ENCODE results near the gene MYOM1. TPM values are rescaled to one million over a fixed set of nuclear protein-coding genes. Genes with fewer than 3 reads are reported as not detected.
A peak's percentile ranks its signal among the peaks of the same experiment; 100 is the strongest.

Gene MYOM1
- polyA plus RNA-seq, 1 donor from 2014 or later, result 2.4 TPM

DNA sequence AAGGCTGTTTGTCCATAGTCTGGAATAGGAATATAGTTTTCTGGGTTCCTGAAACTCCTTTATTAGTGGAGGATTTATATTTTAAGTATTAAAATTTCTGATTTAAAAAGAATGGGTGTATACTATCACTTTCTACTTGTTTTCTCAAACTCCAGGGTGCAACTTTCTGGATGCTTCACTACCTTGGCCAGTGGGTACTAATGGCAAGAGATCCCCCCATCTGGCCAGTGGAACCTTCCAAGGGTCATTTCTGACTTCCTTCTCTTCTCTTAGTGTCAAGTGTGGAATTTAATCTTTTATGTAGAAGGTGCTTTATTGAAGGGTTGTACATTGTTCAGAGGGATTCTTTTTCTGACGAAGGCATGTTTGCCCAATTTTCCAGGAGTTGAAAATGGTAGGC, 120.4 kb downstream of the MYOM1 start:
- no peaks in the 10 kb centered on the region for H3K27me3 Mint-ChIP-seq
- no peaks in the 10 kb centered on the region for H3K9me3 Mint-ChIP-seq
- H3K36me3 Mint-ChIP-seq, result no peaks in the 10 kb centered on the region
- H3K4me3 Mint-ChIP-seq, result no peak overlapping the region
- no peaks in the 10 kb centered on the region for H3K4me1 Mint-ChIP-seq
- no peak overlapping the region for H3K27ac Mint-ChIP-seq

GRCh38 chr18:3097082-3097481, 122.7 kb downstream of the MYOM1 start:
- Mint-ChIP-seq H3K4me3 (no peak overlapping the region), H3K4me1 (no peaks in the 10 kb centered on the region), H3K27ac (no peak overlapping the region), H3K9me3 (no peaks in the 10 kb centered on the region), H3K36me3 (peaks cover 3% of the 10 kb centered on the region), H3K27me3 (no peaks in the 10 kb centered on the region)

GRCh38 chr18:3095921-3096320, 123.8 kb downstream of the MYOM1 start:
- H3K9me3 Mint-ChIP-seq, result no peaks in the 10 kb centered on the region
- no peak overlapping the region for H3K27ac Mint-ChIP-seq
- no peaks in the 10 kb centered on the region for H3K4me1 Mint-ChIP-seq
- no peaks in the 10 kb centered on the region for H3K27me3 Mint-ChIP-seq
- no peak overlapping the region for H3K4me3 Mint-ChIP-seq
- H3K36me3 Mint-ChIP-seq, result peaks cover 3% of the 10 kb centered on the region

GRCh38 chr18:3094338-3094684, 125.5 kb downstream of the MYOM1 start:
- peaks cover 3% of the 10 kb centered on the region for H3K36me3 Mint-ChIP-seq
- H3K4me1 Mint-ChIP-seq, result no peaks in the 10 kb centered on the region
- no peaks in the 10 kb centered on the region for H3K27me3 Mint-ChIP-seq
- H3K4me3 Mint-ChIP-seq, result no peak overlapping the region
- no peak overlapping the region for H3K27ac Mint-ChIP-seq
- no peaks in the 10 kb centered on the region for H3K9me3 Mint-ChIP-seq

DNA sequence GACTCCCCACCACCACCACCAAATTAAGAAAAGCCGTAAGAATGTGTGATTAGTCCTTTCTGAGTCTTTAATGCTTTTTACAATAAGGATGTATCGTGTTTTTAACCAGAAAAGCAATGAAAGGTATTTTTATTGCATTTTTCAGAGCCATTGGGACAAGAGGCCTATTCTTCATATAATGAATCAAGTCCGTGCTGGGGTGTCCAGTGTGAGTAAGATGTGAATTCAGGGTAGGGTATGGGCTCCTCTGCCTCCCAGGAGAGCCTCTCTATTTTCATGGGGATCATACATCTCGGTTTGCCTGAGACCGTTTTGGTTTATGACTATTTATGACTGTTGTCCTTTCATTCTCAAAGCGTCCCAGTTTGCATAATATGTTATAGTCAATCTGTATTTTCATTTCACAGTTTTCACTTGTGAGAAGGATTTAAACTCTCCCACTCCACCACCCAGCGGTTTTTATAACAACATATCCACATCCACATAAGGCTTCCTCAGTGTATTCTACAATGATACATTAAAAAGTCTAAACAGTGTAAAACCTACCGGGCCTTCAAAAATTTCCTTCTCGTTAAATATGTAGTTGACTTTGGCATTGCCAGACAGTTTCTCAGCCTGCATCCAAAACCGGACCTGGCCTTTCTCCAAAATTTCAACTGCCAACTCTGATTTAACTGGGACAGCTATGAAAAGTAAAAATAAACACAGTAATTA, 126.0 kb downstream of the MYOM1 start:
- no peaks in the 10 kb centered on the region for H3K4me1 Mint-ChIP-seq
- no peak overlapping the region for H3K27ac Mint-ChIP-seq
- H3K27me3 Mint-ChIP-seq, result no peaks in the 10 kb centered on the region
- no peaks in the 10 kb centered on the region for H3K9me3 Mint-ChIP-seq
- peaks cover 3% of the 10 kb centered on the region for H3K36me3 Mint-ChIP-seq
- peak overlapping the region in 1 of 4 donors; percentile 5 for H3K4me3 Mint-ChIP-seq

DNA sequence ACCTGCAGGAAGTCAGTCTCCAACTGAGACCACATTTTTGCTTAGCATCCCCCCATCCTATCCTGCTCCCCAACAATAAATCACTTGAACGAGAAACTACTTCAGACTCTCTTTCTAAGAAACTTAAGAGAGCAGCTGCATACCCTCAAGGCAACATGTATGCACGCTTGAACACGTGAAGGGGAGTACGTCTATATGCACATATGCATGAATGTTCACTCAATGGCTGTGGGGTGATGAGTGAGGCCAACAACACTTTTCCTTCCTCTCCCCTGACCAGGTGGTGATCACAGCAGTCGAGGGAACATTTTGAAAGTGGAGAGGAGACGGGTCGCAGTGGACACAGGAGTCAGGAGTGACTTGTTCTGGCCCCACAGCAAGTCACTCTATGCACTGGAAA, 127.0 kb downstream of the MYOM1 start:
- Mint-ChIP-seq H3K27ac (no peak overlapping the region), H3K4me1 (no peaks in the 10 kb centered on the region)

DNA sequence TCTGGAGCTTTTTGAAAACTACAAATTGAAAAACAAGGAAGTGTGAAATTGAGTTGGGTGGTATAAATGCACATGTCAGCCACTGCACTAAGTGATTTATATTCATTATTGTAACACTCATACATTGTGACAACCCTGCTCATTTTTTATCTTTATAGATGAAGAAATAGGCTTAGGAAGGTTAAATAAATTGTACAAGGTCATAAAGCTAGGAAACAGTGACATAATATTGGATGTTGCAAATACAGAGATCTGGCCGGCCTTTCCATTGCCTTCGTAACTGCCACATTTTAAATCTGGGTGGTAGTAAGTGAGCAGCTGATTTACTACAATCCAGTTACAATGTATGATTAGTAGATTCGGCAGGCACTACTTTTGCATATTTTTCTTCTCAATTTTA, 130.2 kb downstream of the MYOM1 start:
- Mint-ChIP-seq H3K9me3 (no peaks in the 10 kb centered on the region), H3K4me3 (no peak overlapping the region), H3K27me3 (no peaks in the 10 kb centered on the region), H3K36me3 (peaks cover 3% of the 10 kb centered on the region), H3K27ac (no peak overlapping the region), H3K4me1 (no peaks in the 10 kb centered on the region)

More for the DNA sequence above, 127.0 kb downstream of the MYOM1 start:
- Mint-ChIP-seq H3K27me3 (no peaks in the 10 kb centered on the region), H3K4me3 (no peak overlapping the region), H3K36me3 (peaks cover 3% of the 10 kb centered on the region), H3K9me3 (no peaks in the 10 kb centered on the region)

DNA sequence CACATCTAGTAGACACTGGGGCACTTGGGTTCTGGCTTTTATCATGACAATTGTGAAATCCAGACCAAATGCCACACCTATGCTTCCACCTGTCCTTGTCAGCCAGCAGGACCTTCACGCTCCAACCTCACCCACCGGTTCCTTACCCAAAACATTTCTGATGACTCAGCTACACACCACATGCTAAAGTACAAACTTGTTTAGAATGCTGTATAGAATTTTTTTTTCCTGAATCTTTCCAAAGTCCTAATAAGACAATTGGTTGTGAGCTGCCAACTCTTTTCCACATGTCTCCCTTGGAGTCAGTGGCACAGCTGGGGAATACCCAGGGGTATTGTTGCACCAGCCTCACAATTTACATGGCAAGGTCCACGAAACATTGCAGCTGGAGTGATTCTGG, 131.3 kb downstream of the MYOM1 start:
- H3K36me3 Mint-ChIP-seq, result peaks cover 3% of the 10 kb centered on the region
- H3K27ac Mint-ChIP-seq, result no peak overlapping the region
- no peak overlapping the region for H3K4me3 Mint-ChIP-seq
- no peaks in the 10 kb centered on the region for H3K4me1 Mint-ChIP-seq
- H3K27me3 Mint-ChIP-seq, result no peaks in the 10 kb centered on the region
- no peaks in the 10 kb centered on the region for H3K9me3 Mint-ChIP-seq

GRCh38 chr18:3086871-3087270, 132.9 kb downstream of the MYOM1 start:
- no peak overlapping the region for H3K27ac Mint-ChIP-seq
- H3K27me3 Mint-ChIP-seq, result no peaks in the 10 kb centered on the region

GRCh38 chr18:3085612-3086011, 134.2 kb downstream of the MYOM1 start:
- Mint-ChIP-seq H3K4me1 (no peaks in the 10 kb centered on the region), H3K36me3 (no peaks in the 10 kb centered on the region), H3K27me3 (no peaks in the 10 kb centered on the region), H3K9me3 (no peaks in the 10 kb centered on the region), H3K4me3 (no peak overlapping the region), H3K27ac (no peak overlapping the region)

More at GRCh38 chr18:3086871-3087270, 132.9 kb downstream of the MYOM1 start:
- H3K36me3 Mint-ChIP-seq, result no peaks in the 10 kb centered on the region
- H3K4me1 Mint-ChIP-seq, result no peaks in the 10 kb centered on the region
- H3K9me3 Mint-ChIP-seq, result no peaks in the 10 kb centered on the region
- H3K4me3 Mint-ChIP-seq, result no peak overlapping the region

GRCh38 chr18:3084206-3084605, 135.6 kb downstream of the MYOM1 start:
- Mint-ChIP-seq H3K27ac (no peak overlapping the region), H3K9me3 (no peaks in the 10 kb centered on the region), H3K4me1 (no peaks in the 10 kb centered on the region), H3K36me3 (no peaks in the 10 kb centered on the region), H3K27me3 (no peaks in the 10 kb centered on the region), H3K4me3 (no peak overlapping the region)

GRCh38 chr18:3083766-3084165, 136.0 kb downstream of the MYOM1 start:
- H3K4me3 Mint-ChIP-seq, result no peak overlapping the region
- no peaks in the 10 kb centered on the region for H3K9me3 Mint-ChIP-seq
- no peak overlapping the region for H3K27ac Mint-ChIP-seq
- no peaks in the 10 kb centered on the region for H3K4me1 Mint-ChIP-seq
- no peaks in the 10 kb centered on the region for H3K27me3 Mint-ChIP-seq
- no peaks in the 10 kb centered on the region for H3K36me3 Mint-ChIP-seq

GRCh38 chr18:3081584-3081991, 138.2 kb downstream of the MYOM1 start:
- Mint-ChIP-seq H3K9me3 (no peaks in the 10 kb centered on the region), H3K27me3 (no peaks in the 10 kb centered on the region), H3K27ac (no peak overlapping the region), H3K4me1 (no peaks in the 10 kb centered on the region), H3K4me3 (no peak overlapping the region), H3K36me3 (peaks cover 2% of the 10 kb centered on the region)

GRCh38 chr18:3079653-3080052, 140.1 kb downstream of the MYOM1 start:
- H3K4me3 Mint-ChIP-seq, result no peak overlapping the region
- no peaks in the 10 kb centered on the region for H3K4me1 Mint-ChIP-seq
- no peaks in the 10 kb centered on the region for H3K27me3 Mint-ChIP-seq
- no peaks in the 10 kb centered on the region for H3K9me3 Mint-ChIP-seq
- peaks cover 8% of the 10 kb centered on the region for H3K36me3 Mint-ChIP-seq
- H3K27ac Mint-ChIP-seq, result no peak overlapping the region

DNA sequence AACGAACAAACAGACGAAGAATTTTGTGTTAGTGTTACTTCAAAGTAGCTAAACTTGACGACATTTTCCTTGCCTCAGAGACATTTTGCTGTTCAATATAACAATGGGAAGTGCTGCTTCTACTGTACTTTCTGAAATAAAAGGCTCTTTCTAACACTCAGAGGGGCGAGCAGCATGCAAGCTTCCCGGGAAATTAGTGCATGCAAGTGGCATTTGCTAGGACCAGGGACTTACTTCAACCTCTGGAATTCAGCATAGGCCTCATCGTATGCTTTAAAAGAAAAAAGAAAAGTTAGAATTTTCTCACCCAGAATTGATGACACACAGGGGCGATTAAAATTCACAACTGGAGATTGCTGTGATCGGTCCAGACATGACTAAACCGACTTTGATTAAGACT, 144.3 kb downstream of the MYOM1 start:
- H3K4me1 Mint-ChIP-seq, result peaks cover 0 to 1% (median 0%) of the 10 kb centered on the region in 3 donors
- H3K27me3 Mint-ChIP-seq, result no peaks in the 10 kb centered on the region
- H3K27ac Mint-ChIP-seq, result no peak overlapping the region
- H3K36me3 Mint-ChIP-seq, result peaks cover 8% of the 10 kb centered on the region
- no peaks in the 10 kb centered on the region for H3K9me3 Mint-ChIP-seq
- no peak overlapping the region for H3K4me3 Mint-ChIP-seq

DNA sequence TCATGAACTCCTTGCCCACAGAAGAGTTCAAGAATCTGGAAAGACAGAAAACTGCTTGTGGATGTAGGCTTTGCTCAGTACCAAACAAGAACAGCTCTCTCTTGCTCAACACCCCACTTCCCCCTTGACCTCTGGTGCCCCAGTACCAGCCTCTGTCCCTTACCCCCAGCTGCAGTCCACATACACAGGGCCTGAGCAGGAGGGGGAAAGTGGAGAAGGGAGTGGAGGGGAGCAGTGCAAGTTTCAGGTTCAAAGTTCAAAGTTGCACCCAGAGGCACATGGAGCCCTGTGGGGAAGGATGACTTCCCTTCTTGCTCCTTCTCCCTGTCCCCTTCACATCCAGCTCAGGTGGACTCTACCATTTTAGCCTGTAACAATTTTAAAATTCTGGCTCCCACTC, 145.7 kb downstream of the MYOM1 start:
- Mint-ChIP-seq H3K36me3 (peaks cover 8% of the 10 kb centered on the region), H3K4me3 (no peak overlapping the region), H3K27ac (no peak overlapping the region), H3K9me3 (no peaks in the 10 kb centered on the region), H3K27me3 (no peaks in the 10 kb centered on the region), H3K4me1 (peaks cover 0 to 1% (median 0%) of the 10 kb centered on the region in 3 donors)

Data from IgD-negative memory B cell (primary cell).